ENCODE data around the gene ELFN1.

Gene ELFN1

DNA sequence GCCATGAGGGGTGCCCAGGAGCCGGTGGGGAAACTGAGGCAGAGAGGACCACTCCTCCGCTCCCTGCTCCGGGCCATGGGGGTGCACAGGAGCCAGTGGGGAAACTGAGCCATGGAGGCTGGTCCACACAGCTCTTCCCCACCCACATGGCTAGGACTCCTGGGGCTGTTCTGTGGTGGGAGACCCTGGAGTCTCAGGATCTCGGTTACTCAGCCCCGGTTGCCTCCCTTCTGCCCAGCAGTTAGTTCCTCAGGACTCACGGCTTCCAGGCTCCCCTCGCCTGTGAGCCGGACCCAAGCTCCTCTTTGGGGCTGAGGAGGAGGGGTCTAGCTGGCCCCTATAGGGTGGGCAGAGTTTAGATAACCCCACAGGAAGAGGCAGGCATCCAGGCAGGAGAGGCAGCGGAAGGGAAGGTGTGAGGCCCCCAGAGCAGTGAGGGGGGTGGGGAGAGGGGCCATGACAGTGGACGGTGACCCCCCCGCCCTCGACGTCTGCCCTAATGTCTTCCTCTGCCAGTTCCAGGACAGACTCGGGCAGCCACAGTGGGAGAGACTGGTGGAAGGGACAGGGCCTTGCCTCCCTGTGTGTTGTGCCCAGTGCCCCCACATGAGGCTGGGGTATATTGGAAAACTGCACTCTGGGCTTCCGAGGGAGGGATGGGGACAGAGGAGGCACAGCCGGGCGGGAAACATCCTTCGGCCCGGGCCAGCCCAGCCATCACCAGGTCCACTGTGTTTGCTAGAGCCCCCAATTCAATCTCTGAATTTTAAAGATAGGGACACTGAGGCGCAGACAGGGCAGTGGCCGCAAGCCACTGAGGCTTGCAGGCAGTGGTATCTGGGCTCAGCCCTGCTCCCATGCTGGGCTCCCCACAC, 4.3 kb downstream of the ELFN1 start:
- Histone ChIP-seq H3K27ac (no peak overlapping the region), H3K27me3 (ENCODE audit: insufficient read depth, low read depth, severe bottlenecking) (no peaks in the 10 kb centered on the region)

DNA sequence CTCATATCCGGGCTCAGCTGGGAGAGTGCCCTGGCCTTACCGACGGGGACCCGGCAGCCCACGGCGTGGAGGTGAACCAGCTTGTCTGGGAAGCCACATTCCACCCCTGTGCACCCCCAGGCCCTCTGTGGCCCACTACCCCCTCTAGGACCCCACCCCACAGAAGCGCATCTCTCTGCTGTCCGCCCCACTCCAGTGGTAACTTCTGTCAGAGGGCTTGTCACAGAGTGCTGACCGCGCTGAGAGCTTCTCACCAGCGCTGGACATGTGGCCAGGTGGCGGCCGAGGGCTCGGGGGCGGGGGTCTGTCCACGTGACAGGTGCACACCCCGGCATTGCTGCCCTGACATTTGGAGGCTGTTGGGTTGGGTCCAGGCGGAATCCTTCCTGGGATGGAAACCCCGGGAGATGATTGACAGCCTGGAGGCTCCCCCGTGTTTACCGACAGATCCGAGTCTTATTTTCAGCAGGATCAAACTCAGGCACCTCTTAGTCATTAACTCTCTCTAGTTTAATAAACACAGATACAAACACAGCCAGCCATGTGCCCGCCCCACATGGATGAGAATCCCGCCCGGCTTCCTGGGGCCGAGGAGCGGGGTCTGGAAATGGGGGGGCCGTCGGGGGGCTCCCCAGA, 5.1 kb downstream of the ELFN1 start:
- Histone ChIP-seq H3K27ac (no peak overlapping the region), H3K4me3 (ENCODE audit: low read depth, low read length) (no peak overlapping the region), H3K27me3 (ENCODE audit: insufficient read depth, low read depth, severe bottlenecking) (no peaks in the 10 kb centered on the region), H3K36me3 (peaks cover 11% of the 10 kb centered on the region), H3K9me3 (ENCODE audit: severe bottlenecking) (no peaks in the 10 kb centered on the region)
- peak; percentile 41 for DNase-seq
- TF ChIP-seq, protein P1, sequence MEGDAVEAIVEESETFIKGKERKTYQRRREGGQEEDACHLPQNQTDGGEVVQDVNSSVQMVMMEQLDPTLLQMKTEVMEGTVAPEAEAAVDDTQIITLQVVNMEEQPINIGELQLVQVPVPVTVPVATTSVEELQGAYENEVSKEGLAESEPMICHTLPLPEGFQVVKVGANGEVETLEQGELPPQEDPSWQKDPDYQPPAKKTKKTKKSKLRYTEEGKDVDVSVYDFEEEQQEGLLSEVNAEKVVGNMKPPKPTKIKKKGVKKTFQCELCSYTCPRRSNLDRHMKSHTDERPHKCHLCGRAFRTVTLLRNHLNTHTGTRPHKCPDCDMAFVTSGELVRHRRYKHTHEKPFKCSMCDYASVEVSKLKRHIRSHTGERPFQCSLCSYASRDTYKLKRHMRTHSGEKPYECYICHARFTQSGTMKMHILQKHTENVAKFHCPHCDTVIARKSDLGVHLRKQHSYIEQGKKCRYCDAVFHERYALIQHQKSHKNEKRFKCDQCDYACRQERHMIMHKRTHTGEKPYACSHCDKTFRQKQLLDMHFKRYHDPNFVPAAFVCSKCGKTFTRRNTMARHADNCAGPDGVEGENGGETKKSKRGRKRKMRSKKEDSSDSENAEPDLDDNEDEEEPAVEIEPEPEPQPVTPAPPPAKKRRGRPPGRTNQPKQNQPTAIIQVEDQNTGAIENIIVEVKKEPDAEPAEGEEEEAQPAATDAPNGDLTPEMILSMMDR (IDR thresholded peaks at IDR 0.05; ENCODE audit: low read depth, low read length): no peak

More for the DNA sequence above, 4.3 kb downstream of the ELFN1 start:
- no peak for DNase-seq
- Histone ChIP-seq H3K36me3 (peaks cover 11% of the 10 kb centered on the region), H3K4me3 (ENCODE audit: low read depth, low read length) (no peak overlapping the region), H3K9me3 (ENCODE audit: severe bottlenecking) (no peaks in the 10 kb centered on the region)
- TF ChIP-seq, protein P1 (IDR thresholded peaks at IDR 0.05; ENCODE audit: low read depth, low read length): no peak

DNA sequence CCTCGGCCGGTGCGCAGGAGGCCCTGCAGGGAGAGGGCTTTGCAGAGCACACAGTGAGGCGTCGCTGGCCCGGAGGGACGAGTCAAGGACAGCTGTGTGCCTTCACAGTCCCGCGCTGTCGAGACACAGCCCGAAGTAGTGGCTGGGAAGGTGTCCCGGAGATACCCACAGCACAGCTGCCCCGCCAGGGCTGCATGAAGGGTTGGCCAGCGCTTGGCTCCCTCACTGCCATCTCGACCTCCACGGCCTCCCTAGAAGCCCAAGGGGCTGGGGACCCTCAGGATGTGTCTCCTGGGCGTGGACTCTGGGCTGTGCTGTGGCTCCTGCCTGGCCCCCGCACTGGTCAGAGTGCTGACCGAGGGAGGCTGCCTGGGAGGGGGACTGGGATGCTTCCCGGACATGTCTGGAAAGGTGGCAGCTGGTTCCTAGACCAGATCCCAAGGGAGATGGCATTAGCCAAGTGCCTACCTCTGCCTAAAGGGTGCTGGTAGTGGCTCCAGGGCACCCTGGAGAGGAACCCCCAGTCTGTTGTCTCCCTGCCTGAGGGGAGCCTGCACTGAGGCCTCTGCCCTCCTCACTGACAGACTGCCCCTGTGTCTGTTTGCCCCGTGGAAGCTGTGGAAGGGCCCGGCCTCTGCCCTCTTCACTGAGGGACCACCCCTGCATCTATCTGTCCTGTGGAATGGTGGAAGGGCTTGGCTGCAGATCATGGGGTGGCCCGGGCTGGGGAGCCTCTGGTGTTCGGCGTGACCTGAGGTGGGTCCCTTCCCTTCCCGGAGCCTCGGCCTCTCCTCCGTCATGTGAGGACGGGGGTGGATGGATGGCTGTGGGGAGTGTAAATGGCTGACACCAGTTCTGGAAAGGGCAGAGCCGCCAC, 5.8 kb downstream of the ELFN1 start:
- H3K27ac ChIP-seq: no peak overlapping the region
- peaks cover 15% of the 10 kb centered on the region for H3K36me3 ChIP-seq
- H3K27me3 ChIP-seq (ENCODE audit: insufficient read depth, low read depth, severe bottlenecking): no peaks in the 10 kb centered on the region
- TF ChIP-seq, protein P1 (IDR thresholded peaks at IDR 0.05; ENCODE audit: low read depth, low read length): no peak
- H3K9me3 ChIP-seq (ENCODE audit: severe bottlenecking): no peaks in the 10 kb centered on the region
- no peak for DNase-seq
- no peak overlapping the region for H3K4me3 ChIP-seq (ENCODE audit: low read depth, low read length)

DNA sequence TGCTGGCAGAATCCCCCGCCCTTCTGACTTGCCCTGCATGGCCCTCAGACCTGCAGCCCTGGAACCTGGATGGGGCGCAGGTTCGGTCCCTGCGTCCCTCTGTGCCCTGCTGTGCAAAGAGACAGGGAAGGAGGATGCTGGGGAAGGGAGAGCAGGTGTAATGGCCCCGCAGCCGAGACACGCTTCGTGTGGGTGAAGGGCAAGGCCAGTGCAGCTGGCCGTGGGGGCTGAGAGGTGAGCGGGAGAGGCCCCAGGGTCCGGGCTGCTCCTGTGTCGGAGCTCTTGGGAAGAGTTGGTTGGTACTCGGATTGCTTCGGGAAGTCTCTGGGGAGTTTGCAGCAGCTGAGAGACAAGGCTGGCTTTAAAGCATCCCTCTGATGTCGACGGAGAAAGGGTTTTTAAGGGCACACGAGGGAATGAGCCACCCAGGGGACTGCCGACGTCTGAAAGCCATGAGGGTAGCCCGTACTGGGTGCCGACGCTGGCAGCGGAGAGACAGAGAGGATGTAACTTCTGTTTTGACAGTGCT, 6.5 kb downstream of the ELFN1 start:
- H3K27ac ChIP-seq: no peak overlapping the region
- peaks cover 21% of the 10 kb centered on the region for H3K36me3 ChIP-seq
- no peak overlapping the region for H3K4me3 ChIP-seq (ENCODE audit: low read depth, low read length)
- no peaks in the 10 kb centered on the region for H3K27me3 ChIP-seq (ENCODE audit: insufficient read depth, low read depth, severe bottlenecking)
- TF ChIP-seq, protein P1 (IDR thresholded peaks at IDR 0.05; ENCODE audit: low read depth, low read length): no peak
- no peak for DNase-seq
- H3K9me3 ChIP-seq (ENCODE audit: severe bottlenecking): no peaks in the 10 kb centered on the region

DNA sequence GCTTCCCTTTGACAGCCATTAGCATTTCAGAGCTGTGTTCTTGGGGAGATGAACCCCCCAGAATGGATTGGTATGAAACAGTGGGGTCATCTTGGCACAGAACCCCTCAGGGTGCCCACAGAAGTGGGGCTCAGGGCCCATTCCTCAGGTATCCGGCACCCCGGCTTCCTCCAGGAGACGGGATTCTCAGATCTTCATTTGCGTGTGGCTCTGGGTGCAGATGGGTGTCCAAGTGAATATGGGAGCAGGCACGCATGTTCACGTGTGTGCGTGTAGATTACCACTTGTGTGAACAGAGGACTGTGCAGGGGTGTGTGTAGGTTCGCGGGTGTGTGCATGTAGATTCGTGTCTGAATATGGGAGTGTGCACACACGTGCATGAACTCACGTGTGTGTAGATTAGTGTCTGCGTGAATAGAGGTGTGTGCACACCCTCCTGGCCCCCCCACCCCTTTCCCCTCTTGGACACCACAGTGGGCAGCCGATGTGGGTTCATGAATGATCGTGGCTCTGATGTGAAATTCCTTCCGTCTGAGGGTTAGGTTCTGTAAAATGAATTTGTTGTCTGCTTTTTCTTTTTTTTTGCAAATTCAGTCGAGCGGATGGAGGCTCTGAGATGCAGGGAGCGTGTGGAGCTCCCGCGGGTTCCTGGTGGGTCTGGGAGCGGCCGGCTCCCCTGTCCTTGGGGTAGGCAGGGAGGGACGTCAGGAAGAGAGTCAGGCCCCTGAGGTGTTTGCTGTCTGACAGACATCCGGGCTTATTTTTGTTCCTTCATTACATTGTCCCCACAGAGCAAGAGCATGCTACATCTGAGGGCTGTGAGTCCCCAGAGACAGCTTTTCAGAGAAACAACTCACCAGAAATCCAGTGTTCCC, 7.4 kb downstream of the ELFN1 start:
- peaks cover 16% of the 10 kb centered on the region for H3K36me3 ChIP-seq
- H3K27ac ChIP-seq: no peak overlapping the region
- no peaks in the 10 kb centered on the region for H3K27me3 ChIP-seq (ENCODE audit: insufficient read depth, low read depth, severe bottlenecking)
- no peaks in the 10 kb centered on the region for H3K9me3 ChIP-seq (ENCODE audit: severe bottlenecking)
- TF ChIP-seq, protein P1 (IDR thresholded peaks at IDR 0.05; ENCODE audit: low read depth, low read length): no peak
- no peak for DNase-seq
- H3K4me3 ChIP-seq (ENCODE audit: low read depth, low read length): no peak overlapping the region
